ENCODE results near the gene ABHD14A.

GRCh38 chr3:51949121-51949520 is 25.7 kb upstream of the ABHD14A start:
- no peak for TF ChIP-seq CTCF (IDR thresholded peaks at IDR 0.05)
- no peak for TF ChIP-seq POLR2A (IDR thresholded peaks at IDR 0.05)
- no peak for TF ChIP-seq EP300 (IDR thresholded peaks at IDR 0.05)

All from tibial nerve (tissue), 4 donors.